K562 (cell line): ENCODE data around the gene SLC9A3. TPM values are rescaled to one million over a fixed set of nuclear protein-coding genes. Genes with fewer than 3 reads are reported as not detected.

Experiments
- CEBPG ChIP-seq, 3 experiments: fragments of 200-800 bp in 1 of 3; sonication (Bioruptor generic) in 1 of 3; sonication (generic) in 1 of 3; formaldehyde crosslinking in 1 of 3; IDR thresholded peaks in 2 of 3; conservative IDR thresholded peaks in 1 of 3; 2 replicates each; pipeline versions ENCODE4 v1.6.1 to v1.8.0; 2016 to 2022; ENCODE audit warnings: missing compliant biosample characterization in 2 of 3, missing genetic modification characterization in 2 of 3, mild to moderate bottlenecking in 1 of 3, missing genetic modification reagents in 1 of 3
- DACH1 ChIP-seq: fragments of 450-650 bp; IDR thresholded peaks from 2 replicates; pipeline ENCODE4 v1.6.1; 2018; ENCODE audit not compliant: partially characterized antibody
- KLF13 ChIP-seq: fragments of 450-650 bp; IDR thresholded peaks from 2 replicates; pipeline ENCODE4 v1.6.1; 2016; ENCODE audit warnings: missing genetic modification characterization, low read depth, mild to moderate bottlenecking, missing compliant biosample characterization, moderate library complexity, borderline replicate concordance
- MAFG ChIP-seq: fragments of 450-650 bp; conservative IDR thresholded peaks from 2 replicates; pipeline ENCODE4 v1.6.1; 2016; ENCODE audit warnings: missing genetic modification characterization, missing compliant biosample characterization
- MGA ChIP-seq: fragments of 450-650 bp; IDR thresholded peaks from 2 replicates; pipeline ENCODE4 v1.6.1; 2016; ENCODE audit warnings: mild to moderate bottlenecking, moderate library complexity
- polyA plus RNA-seq, 8 experiments: library from polyadenylated mRNA; depleted of rRNA in 4 of 8; stranded (reverse) in 5 of 8; unstranded in 3 of 8; fragments of >200 nt; fragmentation: Nextera tagmentation in 2 of 8; fragmentation: Illumina TruSeq in 1 of 8; extraction: Ambion mirVana in 2 of 8; extraction: Trizol in 1 of 8; gene quantifications; 2 replicates each; pipeline versions ENCODE4 v1.2.1 to v1.2.3, GENCODE V29; 2011 to 2014; ENCODE audit warnings: inconsistent platforms in 1 of 8, missing spikeins in 1 of 8
- total RNA-seq, 7 experiments: library from RNA; depleted of rRNA in 6 of 7; stranded (reverse); fragments of >200 nt in 6 of 7; fragmentation: Illumina TruSeq in 2 of 7; extraction: Trizol in 2 of 7; gene quantifications; 2 replicates each; pipeline versions ENCODE4 v1.2.1 to v1.2.3, GENCODE V29; 2011 to 2021; ENCODE audit warnings: low replicate concordance in 1 of 7
- TF ChIP-seq, protein P1 (sequence below): sonication (generic); formaldehyde crosslinking; IDR thresholded peaks from 2 replicates; pipeline ENCODE4 v1.4.0; 2020; ENCODE audit warnings: mild to moderate bottlenecking, missing genetic modification reagents
- TF ChIP-seq, protein P2 (sequence below): sonication (generic); formaldehyde crosslinking; IDR thresholded peaks from 2 replicates; pipeline ENCODE4 v1.8.1; 2023; ENCODE audit warnings: mild to moderate bottlenecking, missing genetic modification reagents

Gene SLC9A3
- total and polyA plus RNA-seq, 9 of the 15 experiments (the other 6 are each of a cell fraction or from before 2014, with no cell fraction given), result 1.5 to 5.8 (median 3.7) TPM; not detected in 2

DNA sequence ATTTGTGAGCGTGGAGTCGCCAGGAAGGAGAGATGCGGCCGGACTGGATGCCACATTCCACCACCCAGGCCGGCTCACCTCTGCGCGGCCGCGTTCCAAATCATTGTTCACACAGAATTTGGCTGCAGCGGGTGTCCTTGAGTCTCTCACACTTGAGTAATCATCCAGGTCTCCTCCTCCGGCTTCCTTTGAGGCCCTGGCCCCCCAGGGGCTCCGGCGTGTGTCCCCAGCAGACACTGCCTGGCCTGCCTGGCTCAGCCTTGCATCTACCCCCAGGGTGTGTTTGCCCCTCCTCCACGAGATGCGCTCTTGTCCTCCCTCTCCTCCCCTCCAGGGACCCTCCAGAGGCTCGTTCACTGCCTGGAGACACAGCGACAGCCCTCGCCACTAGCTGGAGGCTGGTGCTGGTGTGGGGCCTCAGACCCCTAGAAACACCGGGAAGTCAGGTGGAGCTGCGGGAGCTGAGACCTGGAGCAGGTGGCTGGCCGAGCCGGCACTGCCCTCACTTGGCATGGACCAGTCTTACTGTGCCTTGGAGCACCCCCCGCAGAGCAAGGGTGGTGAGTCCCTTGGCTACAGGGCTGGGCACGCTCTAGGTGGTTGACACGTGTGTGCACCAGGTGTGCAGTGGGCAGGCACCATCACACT is 7.0 kb upstream of the SLC9A3 start (continued):
- TF ChIP-seq, protein P1, sequence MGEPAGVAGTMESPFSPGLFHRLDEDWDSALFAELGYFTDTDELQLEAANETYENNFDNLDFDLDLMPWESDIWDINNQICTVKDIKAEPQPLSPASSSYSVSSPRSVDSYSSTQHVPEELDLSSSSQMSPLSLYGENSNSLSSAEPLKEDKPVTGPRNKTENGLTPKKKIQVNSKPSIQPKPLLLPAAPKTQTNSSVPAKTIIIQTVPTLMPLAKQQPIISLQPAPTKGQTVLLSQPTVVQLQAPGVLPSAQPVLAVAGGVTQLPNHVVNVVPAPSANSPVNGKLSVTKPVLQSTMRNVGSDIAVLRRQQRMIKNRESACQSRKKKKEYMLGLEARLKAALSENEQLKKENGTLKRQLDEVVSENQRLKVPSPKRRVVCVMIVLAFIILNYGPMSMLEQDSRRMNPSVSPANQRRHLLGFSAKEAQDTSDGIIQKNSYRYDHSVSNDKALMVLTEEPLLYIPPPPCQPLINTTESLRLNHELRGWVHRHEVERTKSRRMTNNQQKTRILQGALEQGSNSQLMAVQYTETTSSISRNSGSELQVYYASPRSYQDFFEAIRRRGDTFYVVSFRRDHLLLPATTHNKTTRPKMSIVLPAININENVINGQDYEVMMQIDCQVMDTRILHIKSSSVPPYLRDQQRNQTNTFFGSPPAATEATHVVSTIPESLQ (CRISPR knock-in tag), result no peak
- no peak for TF ChIP-seq DACH1
- no peak for TF ChIP-seq CEBPG (CRISPR knock-in tag; IDR thresholded peaks at IDR 0.05)
- TF ChIP-seq CEBPG (tag; conservative IDR thresholded peaks at IDR 0.05 in 1 of 2, IDR thresholded peaks at IDR 0.05 in 1 of 2), result no peak
- no peak for TF ChIP-seq MAFG (tag)
- TF ChIP-seq MGA, result no peak
- TF ChIP-seq, protein P2, sequence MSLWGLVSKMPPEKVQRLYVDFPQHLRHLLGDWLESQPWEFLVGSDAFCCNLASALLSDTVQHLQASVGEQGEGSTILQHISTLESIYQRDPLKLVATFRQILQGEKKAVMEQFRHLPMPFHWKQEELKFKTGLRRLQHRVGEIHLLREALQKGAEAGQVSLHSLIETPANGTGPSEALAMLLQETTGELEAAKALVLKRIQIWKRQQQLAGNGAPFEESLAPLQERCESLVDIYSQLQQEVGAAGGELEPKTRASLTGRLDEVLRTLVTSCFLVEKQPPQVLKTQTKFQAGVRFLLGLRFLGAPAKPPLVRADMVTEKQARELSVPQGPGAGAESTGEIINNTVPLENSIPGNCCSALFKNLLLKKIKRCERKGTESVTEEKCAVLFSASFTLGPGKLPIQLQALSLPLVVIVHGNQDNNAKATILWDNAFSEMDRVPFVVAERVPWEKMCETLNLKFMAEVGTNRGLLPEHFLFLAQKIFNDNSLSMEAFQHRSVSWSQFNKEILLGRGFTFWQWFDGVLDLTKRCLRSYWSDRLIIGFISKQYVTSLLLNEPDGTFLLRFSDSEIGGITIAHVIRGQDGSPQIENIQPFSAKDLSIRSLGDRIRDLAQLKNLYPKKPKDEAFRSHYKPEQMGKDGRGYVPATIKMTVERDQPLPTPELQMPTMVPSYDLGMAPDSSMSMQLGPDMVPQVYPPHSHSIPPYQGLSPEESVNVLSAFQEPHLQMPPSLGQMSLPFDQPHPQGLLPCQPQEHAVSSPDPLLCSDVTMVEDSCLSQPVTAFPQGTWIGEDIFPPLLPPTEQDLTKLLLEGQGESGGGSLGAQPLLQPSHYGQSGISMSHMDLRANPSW, result no peak
- TF ChIP-seq KLF13, result no peak
